GM23338 (cell line): ENCODE data around the gene DAND5. TPM values are rescaled to one million over a fixed set of nuclear protein-coding genes. Genes with fewer than 3 reads are reported as not detected.

Experiments used
- ATAC-seq: fragments of 200-7000 bp; cut with Tn5 transposase; 3 replicates; pipeline ENCODE4 v1.9.1; 2020
- DNase-seq: peaks from one replicate; pipeline ENCODE4 v3.0.0-alpha.2; 2015; ENCODE audit warnings: low spot score
- H2AFZ ChIP-seq: fragments of 200-600 bp; sonication (generic); 2 replicates; pipeline ENCODE4 v1.8.0; 2016; ENCODE audit warnings: antibody characterized with exemption, mild to moderate bottlenecking, moderate library complexity
- H3F3A ChIP-seq: fragments of 200-600 bp; sonication (generic); replicated peaks from 2 replicates; pipeline ENCODE4 v1.8.0; 2017; ENCODE audit warnings: antibody characterized with exemption, mixed run types, low read depth
- H3K27ac ChIP-seq: fragments of 200-600 bp; sonication (generic); 2 replicates; pipeline ENCODE4 v1.6.1; 2016; ENCODE audit warnings: low read depth
- H3K27me3 ChIP-seq: fragments of 200-600 bp; sonication (generic); 2 replicates; pipeline ENCODE4 v1.8.0; 2016; ENCODE audit warnings: mild to moderate bottlenecking, mixed run types, moderate library complexity; ENCODE audit not compliant: insufficient read depth
- H3K36me3 ChIP-seq: fragments of 200-600 bp; sonication (generic); 2 replicates; pipeline ENCODE4 v1.8.0; 2016; ENCODE audit warnings: mild to moderate bottlenecking; ENCODE audit not compliant: insufficient read depth
- H3K4me1 ChIP-seq: fragments of 200-600 bp; sonication (generic); 2 replicates; pipeline ENCODE4 v1.8.0; 2016; ENCODE audit warnings: mild to moderate bottlenecking, moderate library complexity; ENCODE audit not compliant: insufficient read depth
- H3K4me2 ChIP-seq: fragments of 200-600 bp; sonication (generic); 2 replicates; pipeline ENCODE4 v1.7.1; 2017; ENCODE audit warnings: mixed run types
- H3K4me3 ChIP-seq: fragments of 200-600 bp; sonication (generic); 2 replicates; pipeline ENCODE4 v1.6.1; 2016; ENCODE audit warnings: mixed run types
- H3K79me2 ChIP-seq: fragments of 200-600 bp; sonication (generic); replicated peaks from 2 replicates; pipeline ENCODE4 v1.8.0; 2017; ENCODE audit warnings: mild to moderate bottlenecking; ENCODE audit not compliant: insufficient read depth
- H3K9me2 ChIP-seq: fragments of 200-600 bp; sonication (generic); 2 replicates; pipeline ENCODE4 v1.8.0; 2017; ENCODE audit not compliant: insufficient read depth
- H4K20me1 ChIP-seq: fragments of 200-600 bp; sonication (generic); replicated peaks from 2 replicates; pipeline ENCODE4 v1.8.0; 2017; ENCODE audit warnings: mild to moderate bottlenecking; ENCODE audit not compliant: insufficient read depth
- H3K27ac Mint-ChIP-seq: 2 replicates; pipeline ENCODE4 v1.8.0; 2020; ENCODE audit warnings: inconsistent platforms, mild to moderate bottlenecking, moderate library complexity, mixed read lengths
- H3K27me3 Mint-ChIP-seq: 3 replicates; pipeline ENCODE4 v1.8.0; 2022; ENCODE audit warnings: low read depth, mild to moderate bottlenecking, moderate library complexity, mixed read lengths, inconsistent platforms; ENCODE audit not compliant: insufficient read depth, poor library complexity
- H3K36me3 Mint-ChIP-seq: 3 replicates; pipeline ENCODE4 v1.8.0; 2021; ENCODE audit warnings: low read depth, mild to moderate bottlenecking, inconsistent platforms, moderate library complexity, mixed read lengths
- H3K4me1 Mint-ChIP-seq: 3 replicates; pipeline ENCODE4 v1.8.0; 2020; ENCODE audit warnings: mild to moderate bottlenecking, inconsistent platforms, mixed read lengths
- H3K4me3 Mint-ChIP-seq: 3 replicates; pipeline ENCODE4 v1.8.0; 2021; ENCODE audit warnings: moderate library complexity, mild to moderate bottlenecking, inconsistent platforms, mixed read lengths
- H3K9me3 Mint-ChIP-seq: 3 replicates; pipeline ENCODE4 v1.8.0; 2020; ENCODE audit warnings: moderate library complexity, mild to moderate bottlenecking, inconsistent platforms, mixed read lengths
- CTCF ChIP-seq, 2 experiments: fragments of 200-600 bp in 1 of 2; sonication (generic) in 1 of 2; conservative IDR thresholded peaks; 2 replicates each; pipeline versions ENCODE4 v1.5.1 to v1.6.1; 2016 to 2017; ENCODE audit warnings: antibody characterized with exemption in 2 of 2, low read depth in 2 of 2, mild to moderate bottlenecking in 2 of 2, moderate library complexity in 1 of 2
- EZH2 ChIP-seq: fragments of 200-600 bp; sonication (generic); IDR thresholded peaks from one replicate; pipeline ENCODE4 v1.8.0; 2017; ENCODE audit warnings: antibody characterized with exemption, mild to moderate bottlenecking, low read depth; ENCODE audit not compliant: unreplicated experiment
- POLR2AphosphoS5 ChIP-seq: IDR thresholded peaks from 2 replicates; pipeline ENCODE4 v1.6.1; 2016; ENCODE audit warnings: antibody characterized with exemption, low read depth
- REST ChIP-seq: IDR thresholded peaks from one replicate; pipeline ENCODE4 v1.6.1; 2018; ENCODE audit warnings: antibody characterized with exemption; ENCODE audit not compliant: unreplicated experiment
- STAT1 ChIP-seq: IDR thresholded peaks from one replicate; pipeline ENCODE4 v1.6.1; 2016; ENCODE audit warnings: antibody characterized with exemption; ENCODE audit not compliant: unreplicated experiment
- ZNF331 ChIP-seq: fragments of 250-450 bp; sonication (Bioruptor Pico); IDR thresholded peaks from 2 replicates; pipeline ENCODE4 v1.5.0; 2020; ENCODE audit warnings: low read depth, mild to moderate bottlenecking, moderate library complexity
- polyA plus RNA-seq: library from polyadenylated mRNA; unstranded; fragments of >200 nt; fragmentation: Nextera tagmentation; extraction: Ambion mirVana; gene quantifications from 2 replicates; pipeline ENCODE4 v1.2.1, GENCODE V29; 2016
- total RNA-seq: library from RNA; depleted of rRNA; stranded (reverse); fragments of >200 nt; shearing (Covaris generic); gene quantifications from 2 replicates; pipeline ENCODE4 v1.2.3, GENCODE V29; 2014

Gene DAND5
- total and polyA plus RNA-seq, 2 experiments from 2014 or later: 0.18 to 0.28 TPM

DNA sequence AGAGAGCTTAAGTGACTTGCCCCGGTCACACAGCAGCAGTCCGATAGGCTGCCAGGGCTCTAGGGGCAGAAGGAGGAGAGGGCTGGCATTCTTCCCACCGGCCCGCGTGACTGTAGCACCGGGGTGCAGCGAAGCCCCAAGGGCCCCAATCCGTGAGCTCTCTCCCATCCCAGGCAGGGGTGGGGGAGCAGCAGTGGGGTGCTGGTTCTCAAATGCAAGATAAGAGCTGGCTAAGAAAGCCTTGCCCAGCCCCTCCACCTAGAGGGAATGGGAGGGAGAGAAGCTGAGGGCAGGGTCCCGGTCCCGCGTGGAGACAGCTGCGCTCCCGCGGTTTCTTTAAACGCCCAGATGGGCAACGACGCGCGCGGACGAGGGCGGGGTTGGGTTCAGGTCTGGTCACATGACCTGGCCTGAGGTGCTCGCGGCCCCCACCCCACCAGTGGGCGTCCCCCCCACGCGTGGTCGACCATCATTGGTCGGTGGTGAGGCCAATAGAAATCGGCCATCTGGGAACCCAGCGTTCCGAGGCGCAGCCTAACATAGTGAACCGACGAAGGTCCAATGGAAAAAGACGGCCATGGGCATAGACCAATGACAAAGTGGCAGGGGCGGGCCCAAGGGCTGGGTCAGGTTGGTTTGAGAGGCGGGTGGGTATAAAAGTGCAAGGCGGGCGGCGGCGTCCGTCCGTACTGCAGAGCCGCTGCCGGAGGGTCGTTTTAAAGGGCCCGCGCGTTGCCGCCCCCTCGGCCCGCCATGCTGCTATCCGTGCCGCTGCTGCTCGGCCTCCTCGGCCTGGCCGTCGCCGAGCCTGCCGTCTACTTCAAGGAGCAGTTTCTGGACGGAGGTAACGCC, 31.2 kb upstream of the DAND5 start, which contains the start of gene CALR (continued):
- no peak for TF ChIP-seq STAT1
- TF ChIP-seq EZH2: no peak
- no peak for TF ChIP-seq REST
- no peak for TF ChIP-seq ZNF331 (CRISPR knock-in tag)

DNA sequence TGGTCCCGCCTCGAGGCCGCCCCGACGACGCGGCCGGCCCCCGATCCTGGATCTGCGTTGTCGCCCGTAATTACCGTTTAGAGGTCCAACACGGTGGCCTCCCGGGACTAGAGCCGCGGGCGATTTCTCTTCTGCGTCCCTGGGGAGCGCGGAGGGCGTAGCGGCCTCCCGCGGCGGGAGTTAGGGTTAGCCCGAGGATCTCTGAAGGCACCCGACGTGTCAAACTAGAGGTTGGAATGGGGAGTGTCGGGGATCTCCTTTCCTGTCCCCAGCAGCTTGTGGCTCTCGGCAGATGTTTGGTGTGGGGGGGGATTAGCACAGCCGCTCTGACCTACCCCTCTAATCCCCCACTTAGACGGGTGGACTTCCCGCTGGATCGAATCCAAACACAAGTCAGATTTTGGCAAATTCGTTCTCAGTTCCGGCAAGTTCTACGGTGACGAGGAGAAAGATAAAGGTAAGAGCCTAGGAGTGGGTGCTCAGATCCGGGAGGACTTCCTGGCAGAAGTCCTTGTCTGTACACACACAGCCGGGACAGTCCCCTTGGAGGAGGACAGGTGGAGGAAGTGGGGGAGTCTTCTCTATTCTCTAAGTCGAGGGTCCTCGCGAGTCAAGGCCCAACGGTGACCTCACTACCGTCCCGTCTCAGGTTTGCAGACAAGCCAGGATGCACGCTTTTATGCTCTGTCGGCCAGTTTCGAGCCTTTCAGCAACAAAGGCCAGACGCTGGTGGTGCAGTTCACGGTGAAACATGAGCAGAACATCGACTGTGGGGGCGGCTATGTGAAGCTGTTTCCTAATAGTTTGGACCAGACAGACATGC, 30.4 kb upstream of the DAND5 start:
- H4K20me1 ChIP-seq: peaks cover 33% of the 10 kb centered on the region
- Mint-ChIP-seq H3K9me3 (no peaks in the 10 kb centered on the region), H3K27me3 (peaks cover 16% of the 10 kb centered on the region), H3K4me3 (peak overlapping the region; percentile 99), H3K27ac (peak overlapping the region; percentile 80), H3K4me1 (peaks cover 30% of the 10 kb centered on the region), H3K36me3 (peaks cover 57% of the 10 kb centered on the region)
- H3K9me2 ChIP-seq: no peaks in the 10 kb centered on the region
- peaks cover 22% of the 10 kb centered on the region for H3K4me1 ChIP-seq
- peaks cover 48% of the 10 kb centered on the region for H3K36me3 ChIP-seq
- ATAC-seq: peak; percentile 6
- H3K27ac ChIP-seq: peak overlapping the region; percentile 66
- peak overlapping the region; percentile 96 for H3K4me2 ChIP-seq
- H3K4me3 ChIP-seq: peak overlapping the region; percentile 99
- DNase-seq: no peak
- H3K27me3 ChIP-seq: no peaks in the 10 kb centered on the region
- peaks cover 62% of the 10 kb centered on the region for H3F3A ChIP-seq
- TF ChIP-seq POLR2AphosphoS5 (no peak; the same call in 1 of the 2 replicates), CTCF (conservative IDR thresholded peaks at IDR 0.05; ENCODE audit: low read depth in 2 of 2) (0 out of 4 replicates have a peak, but pooled peaks of 1 of the 2 experiments have one; percentile 16)
- H2AFZ ChIP-seq: no peak overlapping the region
- peaks cover 32% of the 10 kb centered on the region for H3K79me2 ChIP-seq
